GM23338 (cell line): ENCODE measurements around the gene TRAF7.

Experiments
- EZH2 ChIP-seq: fragments of 200-600 bp; sonication (generic); IDR thresholded peaks from one replicate; pipeline ENCODE4 v1.8.0; 2017; ENCODE audit warnings: antibody characterized with exemption, mild to moderate bottlenecking, low read depth; ENCODE audit not compliant: unreplicated experiment
- POLR2AphosphoS5 ChIP-seq: IDR thresholded peaks from 2 replicates; pipeline ENCODE4 v1.6.1; 2016; ENCODE audit warnings: antibody characterized with exemption, low read depth
- TF ChIP-seq, protein P1 (sequence below), 2 experiments: fragments of 200-600 bp in 1 of 2; sonication (generic) in 1 of 2; conservative IDR thresholded peaks; 2 replicates each; pipeline versions ENCODE4 v1.5.1 to v1.6.1; 2016 to 2017; ENCODE audit warnings: antibody characterized with exemption in 2 of 2, low read depth in 2 of 2, mild to moderate bottlenecking in 2 of 2, moderate library complexity in 1 of 2
- TF ChIP-seq, protein P2 (sequence below): fragments of 250-450 bp; sonication (Bioruptor Pico); IDR thresholded peaks from 2 replicates; pipeline ENCODE4 v1.5.0; 2020; ENCODE audit warnings: mild to moderate bottlenecking, moderate library complexity

DNA sequence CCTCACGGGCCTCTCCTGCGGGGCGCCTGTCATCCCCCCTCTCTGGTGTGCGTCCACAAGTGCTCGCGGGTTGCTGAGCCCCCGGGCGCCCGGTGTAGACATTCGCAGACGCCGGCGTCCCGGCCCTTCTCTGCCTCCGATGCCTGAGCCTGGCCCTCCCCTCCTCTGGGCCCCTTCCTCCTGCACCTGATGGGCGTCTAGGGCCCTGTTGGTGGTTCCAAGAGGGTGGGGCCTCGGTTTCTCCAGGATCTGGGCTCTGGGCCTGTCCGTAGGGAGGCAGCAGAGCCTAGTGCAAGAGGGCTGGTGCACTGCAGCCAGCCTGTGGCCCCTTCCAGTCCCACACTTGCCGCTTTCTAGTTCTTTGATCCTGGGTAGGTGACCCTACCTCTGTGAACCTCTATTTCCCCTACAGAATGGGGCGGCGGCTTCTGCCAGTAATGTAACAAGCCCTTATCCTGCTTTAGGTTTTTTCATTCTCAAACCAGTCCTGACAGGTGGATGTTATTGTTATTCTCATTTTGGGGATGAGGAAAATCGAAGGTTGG is 68.4 kb downstream of the TRAF7 start:
- TF ChIP-seq, protein P1, sequence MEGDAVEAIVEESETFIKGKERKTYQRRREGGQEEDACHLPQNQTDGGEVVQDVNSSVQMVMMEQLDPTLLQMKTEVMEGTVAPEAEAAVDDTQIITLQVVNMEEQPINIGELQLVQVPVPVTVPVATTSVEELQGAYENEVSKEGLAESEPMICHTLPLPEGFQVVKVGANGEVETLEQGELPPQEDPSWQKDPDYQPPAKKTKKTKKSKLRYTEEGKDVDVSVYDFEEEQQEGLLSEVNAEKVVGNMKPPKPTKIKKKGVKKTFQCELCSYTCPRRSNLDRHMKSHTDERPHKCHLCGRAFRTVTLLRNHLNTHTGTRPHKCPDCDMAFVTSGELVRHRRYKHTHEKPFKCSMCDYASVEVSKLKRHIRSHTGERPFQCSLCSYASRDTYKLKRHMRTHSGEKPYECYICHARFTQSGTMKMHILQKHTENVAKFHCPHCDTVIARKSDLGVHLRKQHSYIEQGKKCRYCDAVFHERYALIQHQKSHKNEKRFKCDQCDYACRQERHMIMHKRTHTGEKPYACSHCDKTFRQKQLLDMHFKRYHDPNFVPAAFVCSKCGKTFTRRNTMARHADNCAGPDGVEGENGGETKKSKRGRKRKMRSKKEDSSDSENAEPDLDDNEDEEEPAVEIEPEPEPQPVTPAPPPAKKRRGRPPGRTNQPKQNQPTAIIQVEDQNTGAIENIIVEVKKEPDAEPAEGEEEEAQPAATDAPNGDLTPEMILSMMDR (conservative IDR thresholded peaks at IDR 0.05; ENCODE audit: low read depth in 2 of 2): no peak
- no peak for TF ChIP-seq POLR2AphosphoS5
- TF ChIP-seq EZH2: no peak
- TF ChIP-seq, protein P2, sequence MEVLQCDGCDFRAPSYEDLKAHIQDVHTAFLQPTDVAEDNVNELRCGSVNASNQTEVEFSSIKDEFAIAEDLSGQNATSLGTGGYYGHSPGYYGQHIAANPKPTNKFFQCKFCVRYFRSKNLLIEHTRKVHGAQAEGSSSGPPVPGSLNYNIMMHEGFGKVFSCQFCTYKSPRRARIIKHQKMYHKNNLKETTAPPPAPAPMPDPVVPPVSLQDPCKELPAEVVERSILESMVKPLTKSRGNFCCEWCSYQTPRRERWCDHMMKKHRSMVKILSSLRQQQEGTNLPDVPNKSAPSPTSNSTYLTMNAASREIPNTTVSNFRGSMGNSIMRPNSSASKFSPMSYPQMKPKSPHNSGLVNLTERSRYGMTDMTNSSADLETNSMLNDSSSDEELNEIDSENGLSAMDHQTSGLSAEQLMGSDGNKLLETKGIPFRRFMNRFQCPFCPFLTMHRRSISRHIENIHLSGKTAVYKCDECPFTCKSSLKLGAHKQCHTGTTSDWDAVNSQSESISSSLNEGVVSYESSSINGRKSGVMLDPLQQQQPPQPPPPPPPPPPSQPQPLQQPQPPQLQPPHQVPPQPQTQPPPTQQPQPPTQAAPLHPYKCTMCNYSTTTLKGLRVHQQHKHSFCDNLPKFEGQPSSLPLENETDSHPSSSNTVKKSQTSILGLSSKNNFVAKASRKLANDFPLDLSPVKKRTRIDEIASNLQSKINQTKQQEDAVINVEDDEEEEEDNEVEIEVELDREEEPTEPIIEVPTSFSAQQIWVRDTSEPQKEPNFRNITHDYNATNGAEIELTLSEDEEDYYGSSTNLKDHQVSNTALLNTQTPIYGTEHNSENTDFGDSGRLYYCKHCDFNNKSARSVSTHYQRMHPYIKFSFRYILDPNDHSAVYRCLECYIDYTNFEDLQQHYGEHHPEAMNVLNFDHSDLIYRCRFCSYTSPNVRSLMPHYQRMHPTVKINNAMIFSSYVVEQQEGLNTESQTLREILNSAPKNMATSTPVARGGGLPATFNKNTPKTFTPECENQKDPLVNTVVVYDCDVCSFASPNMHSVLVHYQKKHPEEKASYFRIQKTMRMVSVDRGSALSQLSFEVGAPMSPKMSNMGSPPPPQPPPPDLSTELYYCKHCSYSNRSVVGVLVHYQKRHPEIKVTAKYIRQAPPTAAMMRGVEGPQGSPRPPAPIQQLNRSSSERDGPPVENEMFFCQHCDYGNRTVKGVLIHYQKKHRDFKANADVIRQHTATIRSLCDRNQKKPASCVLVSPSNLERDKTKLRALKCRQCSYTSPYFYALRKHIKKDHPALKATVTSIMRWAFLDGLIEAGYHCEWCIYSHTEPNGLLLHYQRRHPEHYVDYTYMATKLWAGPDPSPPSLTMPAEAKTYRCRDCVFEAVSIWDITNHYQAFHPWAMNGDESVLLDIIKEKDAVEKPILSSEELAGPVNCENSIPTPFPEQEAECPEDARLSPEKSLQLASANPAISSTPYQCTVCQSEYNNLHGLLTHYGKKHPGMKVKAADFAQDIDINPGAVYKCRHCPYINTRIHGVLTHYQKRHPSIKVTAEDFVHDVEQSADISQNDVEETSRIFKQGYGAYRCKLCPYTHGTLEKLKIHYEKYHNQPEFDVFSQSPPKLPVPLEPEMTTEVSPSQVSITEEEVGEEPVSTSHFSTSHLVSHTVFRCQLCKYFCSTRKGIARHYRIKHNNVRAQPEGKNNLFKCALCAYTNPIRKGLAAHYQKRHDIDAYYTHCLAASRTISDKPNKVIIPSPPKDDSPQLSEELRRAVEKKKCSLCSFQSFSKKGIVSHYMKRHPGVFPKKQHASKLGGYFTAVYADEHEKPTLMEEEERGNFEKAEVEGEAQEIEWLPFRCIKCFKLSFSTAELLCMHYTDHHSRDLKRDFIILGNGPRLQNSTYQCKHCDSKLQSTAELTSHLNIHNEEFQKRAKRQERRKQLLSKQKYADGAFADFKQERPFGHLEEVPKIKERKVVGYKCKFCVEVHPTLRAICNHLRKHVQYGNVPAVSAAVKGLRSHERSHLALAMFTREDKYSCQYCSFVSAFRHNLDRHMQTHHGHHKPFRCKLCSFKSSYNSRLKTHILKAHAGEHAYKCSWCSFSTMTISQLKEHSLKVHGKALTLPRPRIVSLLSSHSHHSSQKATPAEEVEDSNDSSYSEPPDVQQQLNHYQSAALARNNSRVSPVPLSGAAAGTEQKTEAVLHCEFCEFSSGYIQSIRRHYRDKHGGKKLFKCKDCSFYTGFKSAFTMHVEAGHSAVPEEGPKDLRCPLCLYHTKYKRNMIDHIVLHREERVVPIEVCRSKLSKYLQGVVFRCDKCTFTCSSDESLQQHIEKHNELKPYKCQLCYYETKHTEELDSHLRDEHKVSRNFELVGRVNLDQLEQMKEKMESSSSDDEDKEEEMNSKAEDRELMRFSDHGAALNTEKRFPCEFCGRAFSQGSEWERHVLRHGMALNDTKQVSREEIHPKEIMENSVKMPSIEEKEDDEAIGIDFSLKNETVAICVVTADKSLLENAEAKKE: no peak
